Uterus (tissue), 4 donors: ENCODE measurements around the gene OTOGL. TPM values are rescaled to one million over a fixed set of nuclear protein-coding genes. Genes with fewer than 3 reads are reported as not detected.

Experiments used
- DNase-seq, 2 donors: peaks; one replicate each; pipeline ENCODE4 v3.0.0-alpha.2; 2019 to 2020
- H3K27ac ChIP-seq, 2 donors: fragments of 200-600 bp; sonication (generic); 1 replicate in 1 of 2; 2 replicates in 1 of 2; pipeline ENCODE4 v1.5.1; 2016 to 2018
- H3K27me3 ChIP-seq, 2 donors: fragments of 200-600 bp; sonication (generic); one replicate each; pipeline ENCODE4 v1.5.1; 2018 to 2019; ENCODE audit warnings: control low read depth in 1 of 2
- H3K36me3 ChIP-seq, 2 donors: fragments of 200-600 bp; sonication (generic); one replicate each; pipeline ENCODE4 v1.5.1; 2019; ENCODE audit warnings: control low read depth in 1 of 2
- H3K4me1 ChIP-seq, 2 donors: fragments of 200-600 bp; sonication (generic); one replicate each; pipeline ENCODE4 v1.5.1; 2018 to 2019; ENCODE audit warnings: control low read depth in 1 of 2
- H3K4me3 ChIP-seq, 2 donors: fragments of 200-600 bp; sonication (generic); 1 replicate in 1 of 2; 2 replicates in 1 of 2; pipeline ENCODE4 v1.5.1; 2018 to 2019; ENCODE audit warnings: mild to moderate bottlenecking in 1 of 2
- H3K9me3 ChIP-seq, 2 donors: fragments of 200-600 bp; sonication (generic); one replicate each; pipeline ENCODE4 v1.5.1; 2019; ENCODE audit warnings: control low read depth in 1 of 2
- CTCF ChIP-seq, 4 experiments: fragments of 200-600 bp in 2 of 4; fragments of 450-650 bp in 2 of 4; sonication (generic) in 2 of 4; IDR thresholded peaks; one replicate each; pipeline ENCODE4 v1.5.1; 2016 to 2019; ENCODE audit warnings: antibody characterized with exemption in 4 of 4, mild to moderate bottlenecking in 2 of 4, moderate library complexity in 1 of 4
- POLR2A ChIP-seq, 2 donors: fragments of 450-650 bp; IDR thresholded peaks; one replicate each; pipeline ENCODE4 v1.6.1; 2016; ENCODE audit warnings: antibody characterized with exemption in 2 of 2, mild to moderate bottlenecking in 1 of 2, moderate library complexity in 1 of 2
- intact Hi-C: fragments of 100-400 bp; cut with DNase I; formaldehyde crosslinking; loops from one replicate; pipeline ENCODE4 v1.15.1; 2023; ENCODE audit warnings: low total_unique reads
- total RNA-seq, 4 donors: library from RNA; depleted of rRNA in 3 of 4; stranded (reverse); fragments of >200 nt in 3 of 4; gene quantifications; one replicate each; pipeline versions ENCODE4 v1.1.0 to v1.2.4, GENCODE V29; 2014 to 2023
- donor health status: DM: yes; HTN: yes; CAD: no.

Gene OTOGL
- total RNA-seq, 4 donors from 2014 or later: 0.26 to 1.8 (median 1.2) TPM

GRCh38 chr12:80271780-80272179, 172.4 kb downstream of the OTOGL start:
- H3K27me3 ChIP-seq: no peaks in the 10 kb centered on the region
- no peak overlapping the region for H3K27ac ChIP-seq
- no peaks in the 10 kb centered on the region for H3K9me3 ChIP-seq
- no peak for DNase-seq
- H3K4me3 ChIP-seq: no peak overlapping the region
- H3K4me1 ChIP-seq: no peaks in the 10 kb centered on the region
- intact Hi-C loops: no loop called here
- TF ChIP-seq POLR2A (IDR thresholded peaks at IDR 0.05) (no peak), CTCF (IDR thresholded peaks at IDR 0.05) (no peak)
- no peaks in the 10 kb centered on the region for H3K36me3 ChIP-seq

GRCh38 chr12:80272387-80272915, 173.1 kb downstream of the OTOGL start:
- Histone ChIP-seq H3K27me3 (no peaks in the 10 kb centered on the region), H3K4me3 (no peak overlapping the region), H3K4me1 (no peaks in the 10 kb centered on the region), H3K27ac (no peak overlapping the region), H3K9me3 (no peaks in the 10 kb centered on the region), H3K36me3 (no peaks in the 10 kb centered on the region)
- no peak for DNase-seq
- intact Hi-C loops: no loop called here
- no peak for TF ChIP-seq CTCF (IDR thresholded peaks at IDR 0.05)
- no peak for TF ChIP-seq POLR2A (IDR thresholded peaks at IDR 0.05)

GRCh38 chr12:80273144-80273543, 173.8 kb downstream of the OTOGL start:
- H3K4me1 ChIP-seq: no peaks in the 10 kb centered on the region
- no peak for DNase-seq
- no peak overlapping the region for H3K4me3 ChIP-seq
- no peaks in the 10 kb centered on the region for H3K27me3 ChIP-seq
- H3K9me3 ChIP-seq: no peaks in the 10 kb centered on the region
- TF ChIP-seq CTCF (IDR thresholded peaks at IDR 0.05) (no peak), POLR2A (IDR thresholded peaks at IDR 0.05) (no peak)
- no peaks in the 10 kb centered on the region for H3K36me3 ChIP-seq
- intact Hi-C loops: no loop called here
- H3K27ac ChIP-seq: no peak overlapping the region

- H3K4me1 ChIP-seq: no peaks in the 10 kb centered on the region
- TF ChIP-seq CTCF (IDR thresholded peaks at IDR 0.05) (no peak), POLR2A (IDR thresholded peaks at IDR 0.05) (no peak)
- no peaks in the 10 kb centered on the region for H3K27me3 ChIP-seq
- H3K4me3 ChIP-seq: no peak overlapping the region
- no peaks in the 10 kb centered on the region for H3K36me3 ChIP-seq
- intact Hi-C loops: no loop called here
- H3K9me3 ChIP-seq: no peaks in the 10 kb centered on the region
- DNase-seq: no peak
- no peak overlapping the region for H3K27ac ChIP-seq
Measured at GRCh38 chr12:80277732-80278131, 178.4 kb downstream of the OTOGL start.

GRCh38 chr12:80282226-80282625, 182.9 kb downstream of the OTOGL start:
- Histone ChIP-seq H3K9me3 (no peaks in the 10 kb centered on the region), H3K27me3 (no peaks in the 10 kb centered on the region), H3K36me3 (no peaks in the 10 kb centered on the region), H3K27ac (no peak overlapping the region), H3K4me1 (no peaks in the 10 kb centered on the region), H3K4me3 (no peak overlapping the region)
- no peak for DNase-seq
- TF ChIP-seq CTCF (IDR thresholded peaks at IDR 0.05) (no peak), POLR2A (IDR thresholded peaks at IDR 0.05) (no peak)
- intact Hi-C loops: no loop called here
